Loucy (cell line): ENCODE measurements around the gene IZUMO3.

Source experiments
- EZH2phosphoT487 ChIP-seq: fragments of 200-600 bp; IDR thresholded peaks from 2 replicates; pipeline ENCODE4 v1.6.1; 2018; ENCODE audit warnings: antibody characterized with exemption, mild to moderate bottlenecking, moderate library complexity, borderline replicate concordance
- TF ChIP-seq, protein P1 (sequence below): fragments of 200-600 bp; sonication (generic); conservative IDR thresholded peaks from 2 replicates; pipeline ENCODE4 v1.5.1; 2014; ENCODE audit warnings: mild to moderate bottlenecking, antibody characterized with exemption, low read length

DNA sequence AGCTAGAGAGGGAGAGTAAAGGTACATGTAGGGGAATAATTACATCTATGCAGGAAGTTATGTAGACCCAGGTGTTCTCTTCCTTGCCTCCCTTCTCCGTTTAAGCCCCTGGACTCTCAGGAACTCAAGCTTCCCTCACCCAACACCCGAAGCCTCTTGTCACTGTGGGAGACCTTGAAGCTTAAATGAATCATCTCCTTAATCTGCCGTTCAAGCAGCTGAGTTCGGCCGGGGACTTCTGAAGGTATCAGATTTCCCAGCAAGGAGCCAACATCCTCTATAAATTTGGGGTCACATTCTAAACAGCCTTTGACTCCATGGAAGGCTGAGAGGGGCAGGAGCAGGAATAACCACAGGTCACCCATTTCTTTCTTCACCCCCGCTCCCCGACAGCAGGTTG lies 412 bp downstream of the IZUMO3 start:
- TF ChIP-seq, protein P1, sequence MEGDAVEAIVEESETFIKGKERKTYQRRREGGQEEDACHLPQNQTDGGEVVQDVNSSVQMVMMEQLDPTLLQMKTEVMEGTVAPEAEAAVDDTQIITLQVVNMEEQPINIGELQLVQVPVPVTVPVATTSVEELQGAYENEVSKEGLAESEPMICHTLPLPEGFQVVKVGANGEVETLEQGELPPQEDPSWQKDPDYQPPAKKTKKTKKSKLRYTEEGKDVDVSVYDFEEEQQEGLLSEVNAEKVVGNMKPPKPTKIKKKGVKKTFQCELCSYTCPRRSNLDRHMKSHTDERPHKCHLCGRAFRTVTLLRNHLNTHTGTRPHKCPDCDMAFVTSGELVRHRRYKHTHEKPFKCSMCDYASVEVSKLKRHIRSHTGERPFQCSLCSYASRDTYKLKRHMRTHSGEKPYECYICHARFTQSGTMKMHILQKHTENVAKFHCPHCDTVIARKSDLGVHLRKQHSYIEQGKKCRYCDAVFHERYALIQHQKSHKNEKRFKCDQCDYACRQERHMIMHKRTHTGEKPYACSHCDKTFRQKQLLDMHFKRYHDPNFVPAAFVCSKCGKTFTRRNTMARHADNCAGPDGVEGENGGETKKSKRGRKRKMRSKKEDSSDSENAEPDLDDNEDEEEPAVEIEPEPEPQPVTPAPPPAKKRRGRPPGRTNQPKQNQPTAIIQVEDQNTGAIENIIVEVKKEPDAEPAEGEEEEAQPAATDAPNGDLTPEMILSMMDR, result no peak
- TF ChIP-seq EZH2phosphoT487, result no peak
